GM18508 (cell line): ENCODE results near the gene TSPAN1.

Experiments used
- ATAC-seq: cut with Tn5 transposase; IDR thresholded peaks from one replicate; pipeline ENCODE4 v1.9.1; 2021; ENCODE audit warnings: moderate number of reproducible peaks; ENCODE audit not compliant: insufficient read depth, unreplicated experiment

TSPAN1 gene, protein sequence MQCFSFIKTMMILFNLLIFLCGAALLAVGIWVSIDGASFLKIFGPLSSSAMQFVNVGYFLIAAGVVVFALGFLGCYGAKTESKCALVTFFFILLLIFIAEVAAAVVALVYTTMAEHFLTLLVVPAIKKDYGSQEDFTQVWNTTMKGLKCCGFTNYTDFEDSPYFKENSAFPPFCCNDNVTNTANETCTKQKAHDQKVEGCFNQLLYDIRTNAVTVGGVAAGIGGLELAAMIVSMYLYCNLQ

DNA sequence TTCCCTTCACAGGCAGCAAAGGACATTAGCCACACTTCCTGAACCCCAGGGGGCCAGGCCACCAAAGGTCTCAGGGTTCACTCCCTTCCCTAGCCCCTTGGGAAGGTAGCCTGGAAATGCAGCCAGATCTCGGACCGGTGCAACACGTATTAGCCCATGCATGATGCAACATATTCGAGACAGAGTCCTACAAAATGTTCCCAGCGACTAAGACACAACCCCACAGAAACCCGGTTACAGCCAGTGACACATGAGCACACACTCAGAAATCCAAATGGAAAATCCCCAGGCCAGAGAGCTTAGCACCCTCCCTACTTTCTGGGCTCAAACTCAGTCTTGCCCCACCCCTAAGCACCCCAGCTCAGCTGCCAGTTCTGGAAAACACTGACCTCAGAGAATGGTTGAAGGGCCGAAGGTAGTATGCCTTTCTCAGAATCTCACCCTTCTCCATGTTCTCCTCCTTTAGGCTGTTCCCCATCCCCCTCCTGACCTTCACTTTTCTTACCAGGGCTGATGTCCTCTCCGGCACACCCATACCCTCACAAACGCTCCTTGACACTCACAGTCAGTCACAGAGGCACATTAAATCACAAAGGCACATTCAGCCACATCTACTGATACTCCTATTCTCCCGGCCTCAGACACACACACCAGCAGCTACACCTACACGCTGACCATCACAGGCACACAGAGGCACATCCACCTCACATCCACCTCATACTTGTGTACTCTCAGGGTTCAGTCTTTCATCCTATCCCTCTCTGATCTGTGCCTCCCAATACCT lies at the start of gene TSPAN1:
TSS of gene TSPAN1 (plus strand) at position 640 of the 784 bp plus-strand sequence. CDS start 6,021 bp downstream, outside the sequence.
- no peak for ATAC-seq

DNA sequence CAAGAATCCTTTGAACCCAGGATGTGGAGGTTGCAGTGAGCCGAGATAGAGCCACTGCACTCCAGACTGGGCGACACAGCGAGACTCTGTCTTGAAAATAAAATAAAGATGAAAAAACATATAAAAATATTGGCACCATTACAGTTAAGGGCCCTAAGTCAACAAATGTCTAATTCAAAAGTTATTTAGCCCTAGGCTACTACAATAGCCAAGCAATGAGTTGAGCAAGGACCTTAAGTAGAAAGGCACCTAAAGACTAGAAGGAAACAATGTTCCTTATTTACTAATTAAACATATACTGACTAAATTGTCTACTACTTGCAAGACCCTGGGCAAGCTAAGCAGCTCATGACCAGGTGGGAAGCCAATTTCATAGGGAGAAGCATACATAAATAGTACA lies 46.5 kb upstream of the TSPAN1 start:
- no peak for ATAC-seq

DNA sequence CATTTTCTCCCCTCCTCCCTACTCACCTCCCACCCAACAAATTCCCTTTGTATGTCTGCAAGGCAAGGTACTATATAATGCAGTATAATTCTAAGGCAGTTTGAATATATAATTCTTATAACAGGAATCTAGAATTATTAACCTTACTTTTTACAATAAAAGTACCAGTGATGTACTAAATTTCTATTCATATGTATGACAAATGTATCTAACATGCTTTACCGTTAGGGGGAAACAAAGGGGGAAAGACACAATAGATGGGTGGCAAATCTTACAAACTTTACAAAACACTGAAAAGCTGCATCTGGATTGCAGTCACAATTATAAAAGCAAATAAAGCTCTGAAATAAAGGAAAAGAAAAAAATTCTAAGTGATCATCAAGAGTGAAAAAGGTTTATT lies 44.8 kb upstream of the TSPAN1 start:
- no peak for ATAC-seq

DNA sequence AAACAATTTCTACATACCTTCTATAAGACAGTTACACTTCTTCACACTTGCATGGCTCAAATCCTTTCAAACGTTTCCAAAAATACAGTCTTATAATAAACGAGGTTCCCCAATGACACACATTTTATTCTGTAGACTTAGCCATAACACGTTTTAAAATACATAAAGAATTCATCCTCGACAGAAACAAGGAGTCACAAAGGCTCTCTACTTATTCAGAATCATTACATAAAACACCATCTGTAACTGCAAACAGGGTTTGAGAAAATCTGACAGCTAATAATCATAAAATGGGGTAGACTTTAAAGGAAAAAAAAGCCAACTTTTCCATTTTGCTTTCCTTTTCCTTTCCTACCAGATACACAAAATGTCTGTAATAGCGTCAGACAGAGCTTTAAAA lies 44.3 kb upstream of the TSPAN1 start:
- ATAC-seq = no peak

DNA sequence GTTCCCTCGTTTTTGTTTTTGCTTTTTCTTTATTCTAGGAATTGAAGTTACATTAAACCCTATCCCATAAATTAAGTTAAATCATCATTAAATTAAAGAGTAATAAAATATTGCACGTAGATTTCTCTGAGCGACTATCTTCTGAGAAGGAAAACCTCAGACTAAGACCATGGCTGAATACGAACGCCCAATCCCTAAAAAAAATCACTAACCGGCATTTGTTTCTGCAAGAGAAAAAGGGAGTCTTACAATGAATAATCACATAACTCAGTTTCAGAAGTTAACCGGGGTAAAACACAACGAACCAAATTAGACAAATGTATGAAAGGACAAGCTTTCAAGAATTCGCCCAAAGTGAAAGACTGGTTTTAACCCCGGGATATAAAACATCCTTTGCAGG lies 43.8 kb upstream of the TSPAN1 start:
- no peak for ATAC-seq

DNA sequence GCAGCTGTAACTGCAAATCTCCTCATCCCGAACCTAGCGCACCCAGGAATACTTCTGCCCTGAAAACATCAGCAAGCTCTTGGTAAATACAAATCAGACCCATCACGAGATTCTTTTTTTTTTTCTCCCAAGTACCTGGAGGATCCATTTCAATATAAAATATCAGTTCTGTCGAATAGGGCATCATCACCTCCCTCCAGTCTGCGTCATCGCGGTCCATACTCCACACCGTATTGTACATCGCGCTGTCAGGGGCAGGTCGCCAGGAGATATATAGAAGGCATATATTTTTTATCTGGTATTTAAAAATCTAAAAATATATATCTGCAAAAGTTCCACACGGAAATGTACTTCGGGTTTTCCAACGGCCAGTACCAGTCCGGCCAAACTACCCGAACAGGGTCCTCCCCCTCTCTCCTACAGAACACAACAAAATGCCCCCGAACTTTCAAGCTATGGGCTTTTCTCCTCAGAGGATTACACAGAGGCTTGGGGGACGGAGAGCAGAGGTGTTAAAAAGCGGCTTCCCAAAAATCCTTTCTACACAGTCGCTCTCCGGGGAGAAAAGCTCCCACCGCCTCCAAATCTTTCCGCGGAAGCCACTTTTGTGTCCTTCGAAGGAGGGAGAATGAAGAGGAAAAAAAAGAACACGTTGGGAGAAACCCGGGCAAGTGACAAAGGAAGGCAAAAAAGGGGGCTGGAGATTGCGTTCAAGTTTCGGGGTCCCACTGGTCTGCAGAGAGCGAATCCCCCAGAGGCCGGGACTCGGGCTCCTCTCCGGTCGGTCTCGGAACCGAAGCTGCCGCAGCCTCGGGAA lies 43.0 kb upstream of the TSPAN1 start:
- ATAC-seq = no peak

DNA sequence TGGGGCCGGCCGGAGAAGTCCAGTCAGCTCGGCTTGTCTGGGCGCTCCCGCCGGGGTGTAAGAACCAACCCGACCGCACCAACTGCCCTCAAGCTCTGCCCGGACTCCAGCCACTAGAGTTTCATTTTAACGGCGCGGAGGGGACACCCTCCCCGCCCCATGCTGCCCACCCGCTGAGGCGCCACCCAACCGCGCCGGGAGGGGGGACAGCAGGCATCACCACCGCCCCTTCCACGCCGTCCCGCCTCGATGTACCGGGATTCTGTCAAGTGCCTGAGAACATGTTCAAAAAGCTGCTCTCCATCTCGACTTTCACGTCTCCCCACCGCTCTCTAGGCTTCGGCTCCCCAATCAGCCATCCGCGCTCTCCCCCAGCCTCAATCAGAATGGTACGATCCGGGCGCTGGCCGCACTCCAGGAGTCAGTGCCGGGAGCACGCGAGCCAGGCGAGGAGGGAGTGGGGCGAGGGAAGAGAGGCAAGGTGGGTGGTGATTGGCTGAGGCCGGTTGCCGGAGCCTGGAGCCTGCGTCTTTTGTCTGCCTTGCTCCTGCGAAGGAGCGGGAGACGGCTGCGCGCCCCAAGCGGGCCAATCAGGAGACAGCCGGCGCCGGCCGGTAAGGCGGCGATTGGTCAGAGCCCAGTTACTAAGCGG lies 42.2 kb upstream of the TSPAN1 start, which contains the start of gene PIK3R3:
TSS of gene PIK3R3 (minus strand) at position 101 of the 652 bp plus-strand sequence. CDS start 677 bp downstream, outside the sequence.
- ATAC-seq = peak; percentile 67

DNA sequence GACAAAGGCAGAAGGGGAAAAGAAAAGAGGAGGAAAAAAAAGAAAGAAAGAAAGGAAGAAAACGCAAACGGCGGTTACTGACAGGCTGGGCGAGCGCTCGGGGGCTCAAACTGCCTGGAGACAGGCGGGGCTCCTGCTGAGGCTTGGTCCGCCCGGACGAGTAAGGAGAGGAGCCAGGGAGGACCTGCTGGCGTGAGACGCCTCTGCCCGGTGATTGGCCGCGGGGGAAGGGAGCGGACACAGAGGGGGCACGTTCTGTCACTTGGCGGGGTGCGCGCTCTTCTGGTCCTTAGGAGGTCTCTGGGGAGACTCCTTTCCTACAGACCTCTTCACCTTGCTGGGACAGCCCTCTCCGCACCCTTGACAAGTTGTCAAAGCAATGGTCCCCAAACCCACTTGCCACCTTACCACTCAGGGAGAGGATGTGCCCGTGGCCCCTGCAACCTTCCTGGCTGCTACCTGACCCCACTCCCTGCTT lies 41.7 kb upstream of the TSPAN1 start:
- ATAC-seq = peak; percentile 33

DNA sequence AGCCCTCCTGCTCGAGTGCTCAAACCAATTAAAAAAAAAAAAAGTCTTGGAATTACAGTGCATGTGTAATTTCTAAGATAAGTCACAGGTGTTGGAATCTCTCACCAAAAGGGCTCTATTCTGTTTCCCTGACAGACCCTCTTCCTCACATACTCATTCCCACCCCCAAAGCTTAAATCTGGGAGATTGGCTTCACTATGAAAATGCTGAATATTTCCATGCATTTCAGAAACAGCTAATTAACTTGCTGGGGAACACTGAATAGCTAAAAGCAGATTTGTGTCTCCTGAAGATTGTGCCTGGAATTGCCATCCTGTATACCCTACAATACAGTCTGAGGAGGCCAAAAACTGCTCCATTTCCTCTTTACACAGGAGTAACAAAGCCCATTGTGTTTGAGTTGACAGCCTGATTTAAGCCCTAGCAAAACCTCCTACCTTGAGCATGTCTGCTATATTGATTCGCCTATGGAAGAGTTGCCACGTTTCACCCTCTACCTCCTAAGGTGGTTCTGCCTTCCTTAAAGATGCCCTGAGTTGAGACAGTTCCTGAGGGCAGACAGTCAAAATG lies 41.0 kb upstream of the TSPAN1 start:
- ATAC-seq = no peak

DNA sequence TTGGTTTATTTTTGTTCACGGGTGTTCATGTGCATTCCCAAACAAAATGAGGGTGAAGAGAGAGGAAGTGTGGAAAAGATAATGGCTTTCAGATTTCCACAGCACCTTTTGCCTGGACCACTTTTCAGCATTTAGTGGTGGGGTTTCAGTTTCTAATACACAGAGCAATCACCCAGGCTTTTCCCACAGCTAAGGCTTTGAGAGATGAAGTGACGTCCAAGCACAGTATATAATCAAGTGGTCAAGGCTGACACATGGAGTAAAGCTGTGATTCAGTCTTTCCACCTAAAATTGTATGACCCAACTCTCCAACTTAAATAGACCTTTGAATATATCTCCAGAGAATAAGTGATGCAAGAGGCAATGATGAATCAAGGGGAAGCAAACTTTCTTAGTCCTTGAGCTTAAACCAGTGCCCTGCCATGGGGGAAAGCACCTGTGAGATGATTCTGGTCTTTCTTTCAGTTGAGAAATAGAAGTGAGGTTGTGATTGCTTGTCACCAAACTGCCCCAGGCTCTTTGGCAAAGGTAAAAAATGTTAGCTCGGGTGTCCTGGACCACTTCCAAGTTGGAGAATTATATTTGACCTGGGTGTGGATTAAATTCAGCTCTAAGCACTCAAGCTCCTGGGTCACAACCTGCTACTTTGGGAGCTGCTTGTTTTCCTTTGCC lies 40.1 kb upstream of the TSPAN1 start:
- no peak for ATAC-seq

DNA sequence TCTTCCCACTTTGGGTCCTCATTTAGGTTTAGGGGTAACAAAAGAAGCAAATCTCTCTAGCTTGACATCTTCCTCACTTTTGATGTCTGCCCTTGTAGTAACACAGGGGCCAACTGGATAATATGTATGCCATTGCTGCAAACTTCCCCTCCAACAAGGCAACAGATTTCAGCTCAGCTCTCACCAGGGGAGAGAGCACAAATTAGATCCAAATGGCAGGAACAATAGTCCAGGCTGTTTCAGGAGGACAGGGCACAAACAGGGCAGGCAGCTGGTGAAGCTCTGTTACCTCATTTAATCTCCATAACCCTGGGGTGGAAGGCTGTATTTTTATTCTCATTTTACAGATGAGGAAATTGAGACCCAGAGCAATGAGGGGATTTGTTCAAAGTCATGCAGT lies 38.2 kb upstream of the TSPAN1 start:
- ATAC-seq = no peak

DNA sequence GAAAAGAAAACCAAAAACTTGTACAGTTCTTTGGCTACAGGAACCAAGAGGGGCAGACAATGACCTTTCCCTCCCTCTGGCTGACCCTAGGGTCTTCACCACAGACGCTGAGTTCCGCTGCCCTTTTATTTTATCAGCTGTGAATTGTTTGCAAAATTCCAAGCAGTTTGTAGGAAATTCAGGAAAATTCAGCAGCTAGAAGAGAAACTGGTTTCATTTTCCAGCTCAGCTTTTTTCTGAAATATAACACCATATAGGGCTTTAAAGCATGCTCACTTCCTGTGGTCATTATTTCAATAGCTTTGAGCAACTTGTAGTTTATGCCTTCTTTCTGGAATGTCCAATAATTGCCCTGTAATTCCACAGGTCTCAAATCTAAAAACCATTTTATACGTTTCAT lies 37.0 kb upstream of the TSPAN1 start:
- ATAC-seq = no peak

DNA sequence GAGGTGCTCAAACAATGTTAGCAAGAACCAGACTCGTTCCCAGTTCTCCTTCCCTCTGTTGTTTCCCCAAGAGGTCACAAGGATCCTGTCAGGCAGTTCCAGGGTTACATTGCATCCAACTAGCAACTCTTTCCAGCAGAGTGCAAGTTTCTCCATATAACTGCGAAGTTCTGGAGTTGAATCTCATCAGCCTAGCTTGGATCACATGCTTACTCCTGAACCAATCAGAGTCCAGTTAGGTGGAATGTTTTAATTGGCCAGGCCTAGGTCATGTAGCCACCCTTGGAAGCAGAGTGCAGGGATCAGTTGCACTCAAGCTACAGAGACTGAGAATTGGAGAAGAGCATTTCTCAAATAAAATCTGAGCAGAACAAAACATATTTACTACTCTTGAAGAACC lies 26.6 kb upstream of the TSPAN1 start:
- no peak for ATAC-seq

DNA sequence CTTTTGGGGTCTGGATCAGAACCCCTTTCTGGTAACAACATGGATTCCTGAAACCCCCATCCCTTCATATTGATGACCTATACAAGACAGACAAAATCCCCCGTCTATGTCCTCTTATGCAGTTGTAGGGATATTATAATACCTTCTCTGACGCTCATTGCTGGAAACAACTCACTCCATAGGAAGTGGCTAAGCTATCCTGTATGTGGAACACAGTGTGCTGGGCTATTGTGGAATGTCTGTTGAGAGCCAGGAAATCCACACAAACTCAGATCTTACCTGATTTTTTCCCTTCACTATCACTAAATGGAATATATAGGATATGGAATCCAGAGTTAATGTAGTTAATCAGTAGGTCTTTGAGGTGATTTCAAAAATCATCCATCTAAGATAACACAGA lies 24.8 kb upstream of the TSPAN1 start:
- no peak for ATAC-seq

DNA sequence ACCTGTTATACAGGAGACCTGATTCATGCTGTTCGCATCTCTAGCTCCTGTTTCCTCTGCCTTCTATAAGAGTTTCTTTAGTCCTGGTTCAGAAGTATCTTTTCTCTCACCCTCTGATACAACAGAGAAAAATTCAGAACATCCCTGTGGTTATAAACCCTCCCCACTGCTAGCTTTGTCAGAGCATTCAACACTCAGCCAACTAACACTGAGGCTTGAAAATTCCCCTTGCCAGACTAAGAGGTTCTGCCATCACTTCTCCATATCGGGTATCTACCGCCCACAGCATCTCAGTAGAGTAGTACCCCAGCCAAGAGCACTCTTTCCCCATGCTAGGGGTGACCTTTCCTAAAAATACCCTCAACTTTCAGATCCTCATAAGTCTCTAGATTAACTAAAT lies 22.9 kb upstream of the TSPAN1 start:
- ATAC-seq = no peak

DNA sequence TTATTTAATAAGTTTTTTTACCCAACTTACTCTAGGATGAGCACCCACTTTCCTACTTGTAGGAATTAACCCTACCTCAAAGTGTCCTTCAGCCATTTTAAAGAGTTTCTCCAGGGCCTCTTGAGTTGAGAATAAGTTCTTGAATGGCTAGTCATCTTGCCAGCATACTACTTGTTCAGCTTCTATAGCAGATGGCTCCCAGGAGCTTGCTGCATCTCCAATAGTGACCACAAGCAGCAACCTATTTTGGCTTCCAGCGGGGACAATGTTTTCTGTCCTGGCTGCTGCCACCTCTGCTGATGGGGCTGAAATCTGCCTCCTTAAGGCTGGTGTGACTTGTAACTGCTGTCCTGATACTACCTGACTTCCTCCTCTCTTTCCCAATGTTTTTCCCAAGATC lies 21.7 kb upstream of the TSPAN1 start:
- no peak for ATAC-seq

DNA sequence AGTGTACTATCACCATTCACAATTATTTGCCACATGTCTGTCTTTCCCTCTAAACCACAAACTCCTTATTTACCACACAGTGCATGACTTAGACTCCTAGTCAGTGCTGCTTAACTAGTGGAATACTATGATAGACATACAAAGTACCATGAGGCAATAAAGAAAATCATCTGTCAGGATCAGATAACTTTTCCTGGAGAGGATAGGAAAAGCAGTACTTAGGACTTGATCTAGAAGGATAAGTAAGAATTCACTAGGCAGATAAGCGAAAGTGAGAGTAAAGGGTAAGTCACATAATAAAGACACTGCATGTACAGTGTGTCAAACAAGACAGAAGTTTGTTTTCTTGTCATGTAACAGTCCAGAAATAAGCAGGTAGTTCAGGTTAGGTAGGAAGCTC lies 21.2 kb upstream of the TSPAN1 start:
- ATAC-seq = no peak

DNA sequence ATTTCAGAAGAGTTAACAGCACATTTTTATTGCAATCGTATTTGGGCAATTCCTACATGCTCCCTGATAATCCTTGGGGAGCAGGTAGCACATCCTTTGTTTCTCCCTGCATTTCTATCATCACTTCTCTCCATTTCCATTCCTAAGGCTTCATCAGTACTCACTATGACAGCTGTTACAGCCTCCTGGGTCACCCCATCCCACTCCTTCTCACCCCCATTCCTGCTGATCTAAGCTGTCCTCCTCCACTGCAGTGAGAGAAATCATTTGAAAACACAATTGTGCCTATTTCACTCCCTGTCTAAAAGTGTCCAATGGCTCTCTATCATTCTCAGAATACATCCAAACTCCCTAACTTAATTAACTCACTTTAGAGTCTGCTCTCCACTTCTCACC lies 17.0 kb upstream of the TSPAN1 start:
- no peak for ATAC-seq
